Measurements from ENCODE around the gene RAX2.
A peak's percentile ranks its signal among the peaks of the same experiment; 100 is the strongest.
"Not testable (repeated sequence)": the region's sequence is repeated elsewhere in the genome, so short reads cannot be mapped to it uniquely, and the experiment has no call there.

Gene RAX2

DNA sequence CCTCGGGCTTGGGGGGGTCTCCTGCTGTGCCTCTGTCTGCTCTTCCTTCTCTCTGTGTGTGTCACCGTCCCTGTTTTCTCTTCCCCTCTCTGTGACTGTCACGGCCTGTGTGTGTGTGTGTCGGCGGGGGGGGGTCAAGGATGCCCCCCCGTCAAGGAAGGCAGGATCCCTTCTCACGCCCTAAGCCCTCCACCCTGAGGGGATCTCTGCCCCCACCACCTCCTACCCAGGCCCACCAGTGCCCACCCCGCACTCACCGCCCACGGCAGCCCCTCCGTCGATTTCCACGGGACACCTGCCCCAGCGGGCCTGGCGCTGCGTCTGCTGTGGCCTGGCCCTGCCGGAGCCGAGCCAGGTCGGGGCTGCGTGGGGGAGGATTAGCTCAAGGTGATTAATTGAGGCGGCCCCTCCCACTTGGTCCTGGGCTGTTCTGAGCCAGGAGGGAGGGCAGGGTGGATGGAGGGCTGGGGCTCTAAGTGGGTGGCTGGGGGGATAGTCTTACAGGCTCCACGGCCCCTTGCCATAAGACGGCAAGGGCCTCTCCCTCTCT is at the start of gene RAX2:
Gene RAX2, minus strand, starts transcription at position 323 of the 550 bp plus-strand sequence. CDS start 486 bp downstream, outside the sequence.
- no peak for DNase-seq (ENCODE audit: low read depth, low spot score)

GRCh38 chr19:3821156-3821555 is 49.1 kb upstream of the RAX2 start:
- no peak for DNase-seq (ENCODE audit: low read depth, low spot score)

GRCh38 chr19:3819989-3820388 is 48.0 kb upstream of the RAX2 start:
- no peak for DNase-seq (ENCODE audit: low read depth, low spot score)

DNA sequence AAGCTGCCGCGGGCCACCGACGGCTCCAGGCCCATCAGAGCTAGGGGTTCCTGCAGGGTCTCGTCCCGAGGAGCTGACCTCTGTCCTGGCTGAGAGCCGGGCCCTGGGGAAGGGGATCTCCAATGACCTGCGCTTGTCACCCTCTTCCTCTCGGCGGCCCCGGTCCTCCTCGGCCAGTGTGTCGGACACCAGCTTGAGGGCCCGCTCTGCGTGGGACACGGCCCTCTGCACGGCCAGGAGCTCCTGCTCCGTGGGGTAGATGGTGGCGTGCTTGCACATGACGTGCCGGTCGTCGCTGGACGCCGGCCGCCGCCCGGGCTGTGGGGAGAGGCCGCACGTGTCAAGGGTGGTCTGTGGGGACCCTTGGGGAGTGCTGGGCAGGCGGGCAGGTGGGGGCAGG is 46.9 kb upstream of the RAX2 start:
- DNase-seq (ENCODE audit: low read depth, low spot score), result no peak

GRCh38 chr19:3818466-3818865 is 46.4 kb upstream of the RAX2 start:
- peak; percentile 41 for DNase-seq (ENCODE audit: low read depth, low spot score)

GRCh38 chr19:3817761-3818160 is 45.7 kb upstream of the RAX2 start:
- DNase-seq (ENCODE audit: low read depth, low spot score), result no peak

DNA sequence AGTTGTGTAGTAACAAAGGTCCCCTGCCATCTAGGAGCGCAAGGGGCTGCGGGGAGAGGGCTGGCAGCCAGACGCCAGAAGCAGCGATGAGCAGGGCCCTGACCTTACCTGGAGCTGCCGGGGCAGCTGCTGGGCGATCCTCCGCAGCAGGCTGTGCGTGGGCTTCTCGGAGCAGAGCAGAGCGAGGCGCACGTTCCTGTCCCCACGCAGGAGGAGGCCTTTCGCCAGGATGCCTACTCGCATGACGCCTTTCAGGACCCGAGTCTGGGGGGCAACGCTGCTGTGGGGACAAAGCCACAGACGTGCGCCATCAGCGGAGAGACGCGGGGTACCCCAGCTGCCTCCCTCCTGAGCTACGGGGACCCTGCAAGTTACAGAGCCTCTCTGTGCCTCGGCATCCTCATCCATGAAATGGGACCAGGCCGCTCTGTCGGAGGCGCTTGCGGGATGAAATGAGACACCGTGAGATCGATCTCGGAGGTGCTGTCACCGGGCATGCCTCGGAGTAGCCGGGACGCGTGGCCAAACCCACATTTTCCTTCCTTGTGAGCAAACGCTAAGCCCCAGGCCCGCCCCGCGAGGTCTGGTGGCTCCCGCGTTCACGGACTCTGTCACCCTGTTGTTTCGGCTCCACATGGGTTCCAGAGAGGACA is 44.7 kb upstream of the RAX2 start:
- no peak for DNase-seq (ENCODE audit: low read depth, low spot score)

- DNase-seq (ENCODE audit: low read depth, low spot score), result not testable (repeated sequence)
These were observed 44.1 kb upstream of the RAX2 start for GRCh38 chr19:3816148-3816547.

GRCh38 chr19:3814648-3815047 is 42.6 kb upstream of the RAX2 start:
- DNase-seq (ENCODE audit: low read depth, low spot score), result no peak

DNA sequence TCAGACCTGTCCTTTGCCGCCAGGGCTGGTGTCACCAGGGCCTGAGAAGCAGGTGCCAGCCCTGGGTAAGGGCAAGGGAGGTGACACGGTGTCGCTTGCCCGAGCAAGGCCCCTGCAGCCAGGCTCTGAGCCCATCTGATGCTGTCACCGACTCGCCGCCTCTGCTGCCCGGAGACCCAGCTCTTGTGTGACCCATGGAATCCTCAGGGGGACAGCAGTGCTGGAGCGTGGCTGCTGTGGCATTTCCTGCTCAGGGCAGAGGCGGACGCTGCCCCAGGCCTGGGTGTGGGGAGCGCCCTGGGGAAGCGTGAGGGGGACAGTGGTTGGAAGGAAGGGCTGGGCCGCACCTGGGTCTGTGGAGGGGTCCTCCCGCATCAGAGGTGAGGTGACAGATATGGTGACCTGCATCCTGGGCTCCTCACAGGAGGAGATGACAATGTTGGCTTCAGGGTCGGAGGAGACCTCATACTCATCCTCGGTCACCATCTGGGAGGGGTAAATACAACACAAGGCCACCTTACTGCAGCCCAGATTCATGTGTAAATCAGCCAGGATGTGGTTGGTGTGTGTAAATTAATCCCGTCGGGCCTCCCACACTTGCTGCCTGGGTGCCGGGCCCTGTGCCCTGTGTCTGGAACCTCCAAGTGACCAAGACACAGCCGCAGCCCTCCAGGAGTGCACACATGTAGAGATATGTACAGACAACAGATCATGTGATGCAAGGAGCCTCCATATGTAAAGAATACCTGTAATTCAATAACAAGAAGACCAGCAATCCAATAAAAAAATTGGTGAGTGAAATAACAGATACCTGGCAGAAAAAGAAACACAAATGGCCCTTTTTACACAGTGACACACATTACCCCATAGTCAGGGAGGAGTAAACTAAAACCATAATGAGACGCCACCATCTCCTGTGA is 41.7 kb upstream of the RAX2 start:
- no peak for DNase-seq (ENCODE audit: low read depth, low spot score)

GRCh38 chr19:3810708-3811355 is 38.8 kb upstream of the RAX2 start:
- DNase-seq (ENCODE audit: low read depth, low spot score), result no peak

DNA sequence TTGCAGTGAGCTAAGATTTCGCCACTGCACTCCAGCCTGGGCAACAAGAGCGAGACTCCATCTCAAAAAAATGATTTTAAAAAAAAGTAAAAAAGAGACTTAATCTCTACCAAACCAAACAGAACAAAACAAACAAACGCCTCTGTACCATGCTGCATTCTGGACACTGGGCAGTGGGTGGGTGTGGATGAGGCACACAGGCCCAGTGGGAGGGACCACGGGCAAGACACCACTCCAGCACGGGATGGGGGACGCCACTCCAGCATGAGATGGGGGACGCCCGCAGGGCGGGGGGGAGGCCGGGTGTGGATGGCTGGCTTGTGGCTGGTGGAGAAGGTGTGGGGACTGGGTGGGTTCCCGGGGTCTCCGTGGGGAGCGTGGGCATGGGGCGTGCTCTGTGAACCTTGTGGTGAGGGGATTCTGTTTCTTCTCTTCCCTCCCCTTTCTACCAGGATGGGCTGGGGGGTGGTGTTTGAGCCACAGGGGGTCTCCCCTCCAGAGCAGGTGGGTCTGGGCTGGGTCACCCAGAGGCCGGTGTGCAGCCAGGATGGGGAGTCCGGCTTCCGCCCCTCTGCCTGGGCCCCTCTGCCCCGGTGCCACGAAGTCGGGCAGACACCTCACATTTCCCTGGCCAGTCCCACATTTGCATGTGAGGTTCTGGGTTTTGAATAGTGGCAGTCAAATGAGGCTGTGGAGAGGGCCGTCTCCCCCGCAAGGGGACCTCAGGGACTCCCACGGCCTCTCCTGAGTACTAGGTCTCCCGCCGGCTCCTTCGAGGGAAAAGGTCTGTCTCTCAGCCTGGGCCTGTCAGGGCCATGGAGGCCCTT is 38.1 kb upstream of the RAX2 start:
- DNase-seq (ENCODE audit: low read depth, low spot score), result no peak

GRCh38 chr19:3808420-3809143 is 36.6 kb upstream of the RAX2 start:
- DNase-seq (ENCODE audit: low read depth, low spot score), result no peak

GRCh38 chr19:3807574-3808354 is 35.7 kb upstream of the RAX2 start:
- no peak for DNase-seq (ENCODE audit: low read depth, low spot score)

DNA sequence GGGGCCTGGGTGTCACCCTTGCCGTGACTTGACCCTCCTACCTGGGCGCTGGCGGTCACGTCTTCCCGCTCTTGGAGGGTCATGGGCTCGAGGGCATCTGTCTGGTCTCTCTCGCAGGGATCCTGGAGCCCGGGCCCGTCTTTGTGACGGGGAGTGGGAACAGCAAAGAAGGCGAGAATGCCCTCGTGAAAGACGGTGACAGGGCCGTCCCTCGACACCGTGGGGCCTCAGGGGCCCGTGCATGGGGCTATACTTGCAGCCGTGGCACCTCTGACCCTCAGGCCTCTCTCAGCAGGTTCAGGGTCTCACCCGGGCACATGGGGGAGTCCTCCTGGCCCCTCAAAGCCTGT is 35.1 kb upstream of the RAX2 start:
- DNase-seq (ENCODE audit: low read depth, low spot score), result no peak

DNA sequence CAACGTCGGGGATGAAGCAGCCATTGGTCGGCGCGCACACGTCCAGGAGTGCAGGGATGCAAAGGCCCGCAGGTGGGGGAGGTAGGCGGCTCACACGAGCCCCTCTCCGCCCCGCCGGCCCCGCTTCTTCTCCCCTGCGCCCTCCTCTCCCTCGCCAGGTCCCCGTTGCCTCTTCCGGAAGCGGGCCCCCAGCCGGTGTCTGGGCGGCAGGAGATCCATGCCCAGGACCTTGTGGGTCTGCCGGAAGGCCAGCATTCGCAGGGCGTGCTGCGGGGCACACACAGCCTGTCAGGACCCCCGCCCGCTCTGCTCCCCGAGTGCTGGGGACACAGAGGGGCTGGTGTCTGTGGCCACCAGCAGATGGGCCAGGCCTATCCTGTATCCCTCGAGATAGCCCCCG is 33.8 kb upstream of the RAX2 start:
- no peak for DNase-seq (ENCODE audit: low read depth, low spot score)

GRCh38 chr19:3804429-3804828 is 32.4 kb upstream of the RAX2 start:
- no peak for DNase-seq (ENCODE audit: low read depth, low spot score)

DNA sequence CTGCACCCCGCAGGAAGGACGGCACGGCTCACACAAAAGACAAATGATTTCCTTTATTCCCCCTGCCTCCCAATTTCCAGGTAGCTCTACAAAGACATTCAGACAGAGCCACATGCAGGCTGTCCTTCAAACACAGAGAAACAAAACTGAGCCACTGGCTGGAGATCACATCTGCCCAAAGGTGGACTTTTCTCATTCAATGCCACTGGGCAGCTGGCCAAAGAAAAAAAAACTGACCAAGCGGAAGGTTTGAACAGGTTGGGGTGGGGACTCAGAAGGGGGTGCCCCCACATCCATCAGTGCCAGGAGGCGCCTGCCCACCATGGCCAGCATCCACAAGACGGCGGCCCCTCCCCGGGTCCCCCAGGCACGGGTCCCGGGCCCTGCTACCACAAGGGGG is 32.0 kb upstream of the RAX2 start:
- no peak for DNase-seq (ENCODE audit: low read depth, low spot score)

DNA sequence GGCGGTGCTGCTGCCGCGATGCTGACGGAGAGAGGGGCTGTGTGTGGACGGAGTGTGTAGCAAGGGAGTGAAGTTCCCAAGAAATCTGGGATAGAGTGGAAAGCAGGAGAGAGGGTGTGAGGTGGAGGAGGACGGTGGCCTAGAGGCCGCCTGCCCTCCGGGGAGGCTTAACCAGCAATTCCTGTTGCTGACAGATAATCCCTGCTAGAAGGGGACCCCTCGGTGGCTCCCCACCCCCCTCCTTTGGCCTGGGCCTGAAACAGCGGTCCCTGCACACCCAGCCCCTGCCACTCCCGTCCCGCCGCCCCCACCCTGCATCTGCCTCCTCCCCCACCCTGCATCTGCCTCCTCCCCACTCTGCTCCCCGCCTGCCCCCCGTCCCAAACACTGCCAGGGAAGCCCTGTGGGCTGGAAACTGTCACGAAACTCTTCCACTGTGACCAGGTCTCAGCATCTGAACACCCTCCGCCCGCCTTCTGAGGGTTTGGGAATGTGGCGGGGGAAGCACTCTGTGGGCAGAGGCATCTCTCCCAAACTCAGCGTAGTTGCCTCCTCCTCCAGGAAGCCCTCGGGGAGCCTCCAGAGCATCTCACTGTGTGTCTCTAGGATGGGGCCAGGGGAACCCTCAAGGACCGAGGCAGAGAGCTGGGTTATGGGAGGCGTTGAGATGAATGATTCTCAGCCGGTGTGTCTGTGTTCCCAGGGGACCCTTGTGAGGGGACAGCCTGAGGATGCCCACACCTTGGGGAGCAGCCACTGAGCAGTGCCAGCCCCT is 31.3 kb upstream of the RAX2 start:
- DNase-seq (ENCODE audit: low read depth, low spot score), result no peak

Measured in astrocyte of the hippocampus (primary cell).